Measurements from ENCODE around the gene GIMAP8.
"Not testable (repeated sequence)": the region's sequence is repeated elsewhere in the genome, so short reads cannot be mapped to it uniquely, and the experiment has no call there.

GIMAP8 gene

DNA sequence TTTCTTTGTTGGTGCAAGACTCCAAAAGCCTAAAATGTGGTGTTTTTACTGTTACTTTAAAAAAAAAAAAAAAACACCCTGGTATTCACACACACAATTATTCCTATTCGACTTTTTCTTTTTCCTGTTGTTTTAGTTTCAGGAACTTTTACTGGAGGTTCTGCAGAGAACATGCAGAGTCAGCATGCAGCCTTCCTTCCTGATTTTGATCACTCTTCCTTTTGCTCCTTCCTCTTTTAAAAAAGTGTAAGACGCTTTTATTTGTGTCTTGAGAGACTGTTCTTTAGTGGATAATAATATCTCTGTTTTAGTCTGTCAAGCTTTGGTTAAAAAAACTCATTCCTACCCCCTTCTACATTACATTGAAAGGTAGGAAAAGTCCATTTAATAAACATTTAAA is 33.1 kb downstream of the GIMAP8 start:
- DNase-seq (ENCODE audit: low read depth, low spot score); H3K4me3 ChIP-seq (ENCODE audit: low read length): not testable (repeated sequence)

DNA sequence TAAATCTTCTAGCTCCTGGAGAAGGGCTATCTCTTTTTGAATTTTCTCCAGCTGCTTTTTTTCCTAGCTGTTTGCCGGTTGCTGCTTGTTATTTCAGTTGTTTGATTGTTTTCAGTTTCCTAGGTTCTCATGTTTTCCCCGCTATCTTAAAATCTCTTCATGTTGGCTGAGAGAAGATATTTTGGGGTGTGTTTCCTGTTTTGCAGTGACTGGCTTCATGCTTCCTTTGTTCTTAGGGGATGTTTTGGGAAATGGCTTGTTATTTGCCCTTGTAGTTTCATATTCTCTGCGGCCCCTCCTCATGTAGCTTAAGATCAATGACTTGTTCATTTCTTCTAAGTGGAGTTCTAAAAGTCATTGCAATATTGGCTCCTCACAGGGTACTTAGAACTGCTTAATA is 33.6 kb downstream of the GIMAP8 start:
- not testable (repeated sequence) for H3K4me3 ChIP-seq (ENCODE audit: low read length); DNase-seq (ENCODE audit: low read depth, low spot score)

- no peak overlapping the region for H3K4me3 ChIP-seq (ENCODE audit: low read length)
- DNase-seq (ENCODE audit: low read depth, low spot score), result no peak
Observed at GRCh38 chr7:150487625-150488024, 37.2 kb downstream of the GIMAP8 start.

DNA sequence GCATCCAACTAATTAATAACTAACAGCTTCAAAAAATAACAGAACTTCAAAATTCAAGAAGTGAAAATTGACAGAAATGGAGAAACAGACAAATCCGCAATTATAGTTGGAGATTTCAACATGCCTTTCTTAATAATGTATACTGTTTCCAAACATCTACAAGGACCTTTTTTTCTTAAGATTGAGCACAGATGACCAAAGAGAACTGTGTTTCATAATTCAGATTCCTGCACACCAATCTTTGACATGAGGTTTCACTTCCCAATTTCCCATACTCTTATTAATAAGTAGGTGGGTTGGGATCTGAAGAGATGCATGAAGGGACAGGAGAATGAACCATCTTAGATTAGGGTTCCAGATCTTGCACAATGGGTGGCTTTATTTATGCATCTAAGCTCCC is 39.4 kb downstream of the GIMAP8 start:
- no peak for DNase-seq (ENCODE audit: low read depth, low spot score)
- H3K4me3 ChIP-seq (ENCODE audit: low read length), result no peak overlapping the region

- H3K4me3 ChIP-seq (ENCODE audit: low read length); DNase-seq (ENCODE audit: low read depth, low spot score): not testable (repeated sequence)
Observed at GRCh38 chr7:150493442-150493841, 43.0 kb downstream of the GIMAP8 start.

GRCh38 chr7:150502519-150502918 is 52.1 kb downstream of the GIMAP8 start:
- no peak overlapping the region for H3K4me3 ChIP-seq (ENCODE audit: low read length)
- DNase-seq (ENCODE audit: low read depth, low spot score), result peak; percentile 89

DNA sequence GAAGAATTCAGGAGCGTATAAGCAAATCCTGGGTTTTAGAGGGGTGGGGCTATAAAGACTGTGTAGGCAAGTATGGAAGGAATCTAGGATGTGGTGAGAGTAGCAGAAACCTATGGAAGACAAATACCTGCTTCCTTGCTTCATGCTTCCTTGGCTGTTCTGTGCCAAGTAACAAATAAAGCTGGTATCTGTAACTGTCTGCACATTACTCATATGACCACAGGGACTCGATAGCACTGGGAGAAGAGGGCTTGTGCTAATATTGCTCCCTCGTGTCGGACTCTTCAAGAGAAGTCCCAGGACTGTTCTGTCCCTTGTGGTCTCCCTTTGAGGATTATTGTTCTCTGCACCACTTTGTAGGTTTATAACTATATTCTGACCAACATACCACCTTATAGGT is 52.7 kb downstream of the GIMAP8 start:
- no peak for DNase-seq (ENCODE audit: low read depth, low spot score)
- no peak overlapping the region for H3K4me3 ChIP-seq (ENCODE audit: low read length)

GRCh38 chr7:150503581-150503980 is 53.2 kb downstream of the GIMAP8 start:
- no peak overlapping the region for H3K4me3 ChIP-seq (ENCODE audit: low read length)
- no peak for DNase-seq (ENCODE audit: low read depth, low spot score)

DNA sequence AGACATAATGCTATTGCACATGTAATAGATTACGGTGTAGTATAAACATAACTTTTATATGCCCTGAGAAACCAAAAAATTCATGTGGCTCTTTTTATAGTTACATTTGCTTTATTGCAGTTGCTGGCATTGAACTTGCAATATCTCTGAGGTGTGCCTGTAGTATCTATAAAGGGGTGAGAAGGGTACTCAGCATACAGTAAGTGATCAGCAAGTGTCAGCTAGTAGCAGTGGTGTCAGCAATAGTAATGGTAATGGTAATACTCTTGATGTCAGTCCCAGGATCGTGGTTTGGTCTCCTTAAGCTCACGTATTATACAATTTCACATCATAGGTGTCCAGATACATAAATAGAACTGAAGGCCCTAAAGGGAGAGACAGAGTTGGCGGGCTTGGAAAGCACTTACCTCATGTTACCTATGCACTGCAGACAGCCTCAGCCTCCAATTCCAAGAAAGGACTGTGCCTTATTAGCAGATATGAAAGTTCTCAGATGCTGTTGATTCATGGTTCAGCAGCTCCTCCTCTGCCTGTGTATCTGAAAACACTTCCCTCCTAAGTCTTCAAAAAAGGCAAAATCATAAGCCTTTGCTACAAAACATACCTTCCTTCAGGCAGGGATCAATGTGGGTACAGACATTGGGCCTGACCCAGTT is 57.6 kb downstream of the GIMAP8 start:
- no peak overlapping the region for H3K4me3 ChIP-seq (ENCODE audit: low read length)
- no peak for DNase-seq (ENCODE audit: low read depth, low spot score)

DNA sequence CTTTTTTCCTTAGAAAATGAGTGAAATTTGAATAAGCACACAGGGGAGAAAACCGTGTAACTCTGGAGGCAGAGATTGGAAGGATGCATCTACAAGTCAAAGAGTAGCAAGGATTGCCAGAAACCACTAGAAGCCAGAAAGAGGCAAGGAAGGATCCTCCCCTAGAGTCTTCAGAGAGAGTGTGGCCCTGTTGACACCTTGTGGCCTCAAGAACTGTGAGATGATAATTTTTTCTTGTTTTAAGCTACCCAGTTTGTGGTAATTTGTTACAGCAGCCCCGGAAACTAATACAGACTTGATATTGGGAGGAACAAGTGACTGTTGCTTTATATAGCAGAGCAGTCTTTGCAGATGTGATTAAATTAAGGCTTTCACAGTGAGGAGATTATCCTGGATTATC is 60.6 kb downstream of the GIMAP8 start:
- no peak overlapping the region for H3K4me3 ChIP-seq (ENCODE audit: low read length)

GRCh38 chr7:150513758-150514157 is 63.3 kb downstream of the GIMAP8 start:
- H3K4me3 ChIP-seq (ENCODE audit: low read length), result no peak overlapping the region
- DNase-seq (ENCODE audit: low read depth, low spot score), result no peak

More for the DNA sequence above, 60.6 kb downstream of the GIMAP8 start:
- no peak for DNase-seq (ENCODE audit: low read depth, low spot score)

- peak within 1 kb of the TSS; percentile 73 for H3K4me3 ChIP-seq (ENCODE audit: low read length)
- peak; percentile 73 for DNase-seq (ENCODE audit: low read depth, low spot score)
Observed at GRCh38 chr7:150514748-150515222, 64.4 kb downstream of the GIMAP8 start, which contains the start of gene GIMAP7. Gene GIMAP7, plus strand, starts transcription at chr7:150514872. Its CDS starts 5,103 bp downstream, at chr7:150519975.

DNA sequence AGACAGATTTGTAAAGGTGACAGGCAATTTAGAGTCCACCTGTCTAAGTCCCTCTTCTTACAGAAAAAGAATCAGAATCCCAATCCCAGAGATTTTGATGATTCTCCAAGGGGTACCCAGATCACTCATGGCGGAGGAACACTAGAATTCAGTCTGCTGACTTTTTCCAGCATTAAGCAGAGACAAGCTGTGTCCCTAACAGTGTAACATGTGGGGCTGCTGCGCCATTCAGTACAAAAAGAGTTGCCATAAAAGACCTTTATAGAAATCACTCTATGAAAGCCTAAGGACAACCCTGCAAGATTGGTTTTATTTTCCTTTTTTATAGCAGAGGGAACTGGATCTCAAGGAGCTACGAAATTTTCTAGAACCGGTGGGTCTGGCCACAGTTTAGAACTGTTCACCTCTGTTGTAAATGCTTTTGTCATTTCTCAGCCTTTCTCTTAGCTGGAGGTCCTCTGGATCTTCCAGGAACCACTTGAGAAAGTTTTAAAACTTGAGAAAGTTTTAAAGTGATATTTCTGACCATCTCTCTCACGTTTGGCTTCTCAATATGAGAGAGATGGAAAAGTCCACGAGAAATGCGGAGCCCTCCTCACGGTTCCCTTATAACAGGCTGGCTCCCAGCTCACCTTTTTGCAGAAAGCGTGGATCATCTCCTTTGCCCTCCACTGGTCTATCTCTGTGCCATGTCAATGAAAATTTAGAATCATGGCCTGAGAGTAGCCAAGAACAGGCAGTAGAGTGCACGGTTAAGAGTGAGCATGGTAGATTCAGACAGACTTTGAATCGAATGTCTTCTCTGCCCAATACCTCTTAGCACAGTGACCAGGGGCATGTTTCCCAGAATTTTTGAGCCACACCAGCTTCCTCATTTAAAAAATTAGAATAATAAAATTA is 65.1 kb downstream of the GIMAP8 start:
- no peak for DNase-seq (ENCODE audit: low read depth, low spot score)
- peak overlapping the region; percentile 73 for H3K4me3 ChIP-seq (ENCODE audit: low read length)

DNA sequence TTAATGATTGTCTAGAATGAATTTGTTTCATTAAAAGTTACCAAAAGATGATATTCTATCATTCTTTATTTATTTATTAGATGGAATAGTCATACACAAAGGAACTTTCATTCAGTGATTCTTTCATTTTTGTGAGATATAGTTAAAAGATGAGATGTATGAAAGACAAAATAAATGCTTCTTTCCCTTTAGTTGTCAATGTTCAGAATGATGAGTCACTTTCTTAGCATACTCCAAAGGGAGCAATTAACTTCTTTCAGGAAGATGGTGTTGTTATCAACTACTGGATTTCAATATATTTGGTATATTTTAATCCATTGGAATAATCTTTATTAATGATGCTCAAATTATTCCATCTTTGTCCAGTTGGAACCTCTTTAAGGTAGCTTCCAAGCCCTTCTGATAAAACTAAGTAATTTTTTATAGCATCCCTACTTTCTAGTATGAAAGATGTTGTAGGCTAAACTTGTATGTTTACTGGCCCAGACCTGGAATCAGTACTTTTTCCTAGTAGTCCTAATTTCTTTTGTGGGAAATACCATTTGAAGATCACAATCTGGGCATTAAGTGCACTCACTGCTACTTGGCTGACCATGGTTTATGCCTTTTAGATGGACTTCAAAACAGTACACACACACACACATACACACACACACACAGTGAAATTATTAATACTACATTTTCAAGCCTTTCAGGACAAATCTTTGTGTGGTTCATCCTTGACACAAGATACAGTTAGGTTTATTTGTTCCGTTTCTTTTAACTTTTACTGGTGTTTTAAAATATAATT is 66.7 kb downstream of the GIMAP8 start:
- no peak for DNase-seq (ENCODE audit: low read depth, low spot score)
- H3K4me3 ChIP-seq (ENCODE audit: low read length), result peak overlapping the region; percentile 73; the same call in 1 of the 2 replicates

DNA sequence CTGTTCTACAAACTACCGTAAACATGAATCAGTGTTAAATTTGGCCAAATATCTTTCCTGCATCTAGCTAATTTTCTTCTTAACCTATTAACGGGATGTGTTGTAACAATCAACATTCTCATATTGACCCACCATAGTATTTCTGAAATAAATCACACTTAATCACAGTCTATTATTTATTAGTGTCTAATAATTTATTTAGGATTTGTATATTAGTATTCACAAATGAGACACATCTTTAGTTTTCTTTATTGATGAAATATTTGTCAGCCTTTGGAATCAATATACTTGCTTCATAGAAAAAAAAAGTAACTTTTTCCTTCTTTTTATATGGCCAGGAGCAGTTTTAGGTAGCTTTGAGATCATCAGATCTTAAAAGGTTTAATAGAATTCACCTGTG is 68.9 kb downstream of the GIMAP8 start:
- H3K4me3 ChIP-seq (ENCODE audit: low read length), result no peak overlapping the region

GRCh38 chr7:150520145-150520544 is 69.7 kb downstream of the GIMAP8 start:
- H3K4me3 ChIP-seq (ENCODE audit: low read length), result no peak overlapping the region
- DNase-seq (ENCODE audit: low read depth, low spot score), result no peak

More for the DNA sequence above, 68.9 kb downstream of the GIMAP8 start:
- DNase-seq (ENCODE audit: low read depth, low spot score), result no peak

GRCh38 chr7:150522931-150523330 is 72.5 kb downstream of the GIMAP8 start:
- not testable (repeated sequence) for H3K4me3 ChIP-seq (ENCODE audit: low read length); DNase-seq (ENCODE audit: low read depth, low spot score)

DNA sequence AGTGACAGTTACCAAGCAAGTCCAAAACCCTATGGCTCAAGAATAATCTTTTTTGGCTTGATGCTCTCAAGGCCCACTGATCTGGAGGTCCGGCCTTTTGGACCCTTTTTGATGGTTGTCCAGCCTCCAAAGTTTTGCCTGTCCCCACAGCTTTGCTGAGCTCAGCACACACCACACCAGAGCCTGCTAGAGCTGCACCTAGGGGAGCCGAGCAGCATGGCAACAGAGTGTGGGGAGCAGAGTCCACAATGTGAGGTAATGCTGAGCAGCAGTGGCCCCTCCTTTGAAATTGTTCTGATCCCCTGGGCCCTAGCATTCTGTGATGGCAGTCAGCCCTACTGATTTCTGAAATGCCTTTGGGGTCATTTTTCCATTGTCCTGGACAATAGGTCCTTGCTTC is 73.6 kb downstream of the GIMAP8 start:
- DNase-seq (ENCODE audit: low read depth, low spot score), result no peak
- no peak overlapping the region for H3K4me3 ChIP-seq (ENCODE audit: low read length)
